ENCODE measurements around the gene ATP5PO. TPM values are rescaled to one million over a fixed set of nuclear protein-coding genes. Genes with fewer than 3 reads are reported as not detected.

The ATP5PO gene
- total RNA-seq, 1 donor from 2014 or later = 169 TPM

DNA sequence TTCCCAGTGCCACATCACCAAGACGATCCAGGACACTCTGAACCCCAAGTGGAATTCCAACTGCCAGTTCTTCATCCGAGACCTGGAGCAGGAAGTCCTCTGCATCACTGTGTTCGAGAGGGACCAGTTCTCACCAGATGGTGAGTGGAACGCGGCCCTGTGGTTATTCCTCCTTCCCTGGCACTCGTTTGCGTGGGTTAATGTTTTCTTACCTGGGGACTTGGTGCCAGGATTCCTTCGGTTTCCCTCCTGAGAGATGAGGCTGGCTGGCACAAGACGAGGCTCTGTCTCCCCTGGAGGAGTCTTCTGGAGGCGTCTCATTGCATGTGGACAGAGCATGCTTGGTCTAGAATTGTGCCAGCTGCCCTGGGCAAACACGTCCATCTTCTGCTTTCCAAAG, 29.3 kb downstream of the ATP5PO start:
- POLR2A ChIA-PET = no interaction called here
- TF ChIP-seq, protein P1, sequence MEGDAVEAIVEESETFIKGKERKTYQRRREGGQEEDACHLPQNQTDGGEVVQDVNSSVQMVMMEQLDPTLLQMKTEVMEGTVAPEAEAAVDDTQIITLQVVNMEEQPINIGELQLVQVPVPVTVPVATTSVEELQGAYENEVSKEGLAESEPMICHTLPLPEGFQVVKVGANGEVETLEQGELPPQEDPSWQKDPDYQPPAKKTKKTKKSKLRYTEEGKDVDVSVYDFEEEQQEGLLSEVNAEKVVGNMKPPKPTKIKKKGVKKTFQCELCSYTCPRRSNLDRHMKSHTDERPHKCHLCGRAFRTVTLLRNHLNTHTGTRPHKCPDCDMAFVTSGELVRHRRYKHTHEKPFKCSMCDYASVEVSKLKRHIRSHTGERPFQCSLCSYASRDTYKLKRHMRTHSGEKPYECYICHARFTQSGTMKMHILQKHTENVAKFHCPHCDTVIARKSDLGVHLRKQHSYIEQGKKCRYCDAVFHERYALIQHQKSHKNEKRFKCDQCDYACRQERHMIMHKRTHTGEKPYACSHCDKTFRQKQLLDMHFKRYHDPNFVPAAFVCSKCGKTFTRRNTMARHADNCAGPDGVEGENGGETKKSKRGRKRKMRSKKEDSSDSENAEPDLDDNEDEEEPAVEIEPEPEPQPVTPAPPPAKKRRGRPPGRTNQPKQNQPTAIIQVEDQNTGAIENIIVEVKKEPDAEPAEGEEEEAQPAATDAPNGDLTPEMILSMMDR (IDR thresholded peaks at IDR 0.05) = no peak
- Mint-ChIP-seq H3K4me1 (no peaks in the 10 kb centered on the region), H3K27ac (no peak overlapping the region), H3K27me3 (peaks cover 3% of the 10 kb centered on the region), H3K9me3 (no peaks in the 10 kb centered on the region), H3K36me3 (ENCODE audit: low read depth) (no peaks in the 10 kb centered on the region), H3K4me3 (no peak overlapping the region)
- CTCF ChIA-PET = no interaction called here
- no peak for ATAC-seq (ENCODE audit: low read depth)
- intact Hi-C loops (cut with micrococcal nuclease) = no loop called here
- no peak for DNase-seq

DNA sequence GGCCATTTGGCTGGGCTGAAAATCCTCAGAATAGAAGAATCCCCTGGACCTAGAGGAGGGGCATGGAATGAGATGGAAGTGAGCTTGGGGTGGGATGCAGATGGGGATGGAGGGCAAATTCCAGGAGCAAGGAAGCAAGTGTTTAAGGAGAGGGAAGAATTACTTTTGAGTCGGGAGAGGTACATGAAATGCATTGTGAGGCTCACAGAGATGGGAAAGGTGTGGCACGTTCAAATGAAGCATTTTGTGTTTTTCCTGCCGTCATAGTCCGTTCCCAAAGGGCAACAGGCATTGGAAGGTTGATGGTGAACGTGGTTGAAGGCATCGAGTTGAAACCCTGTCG, 30.5 kb downstream of the ATP5PO start:
- CTCF ChIA-PET = no interaction called here
- DNase-seq (no peak), ATAC-seq (ENCODE audit: low read depth) (no peak)
- TF ChIP-seq, protein P1 (IDR thresholded peaks at IDR 0.05) = no peak
- Mint-ChIP-seq H3K27me3 (peaks cover 3% of the 10 kb centered on the region), H3K9me3 (no peaks in the 10 kb centered on the region), H3K4me1 (no peaks in the 10 kb centered on the region), H3K4me3 (no peak overlapping the region), H3K36me3 (ENCODE audit: low read depth) (no peaks in the 10 kb centered on the region), H3K27ac (no peak overlapping the region)
- POLR2A ChIA-PET = no interaction called here
- intact Hi-C loops (cut with micrococcal nuclease) = no loop called here

DNA sequence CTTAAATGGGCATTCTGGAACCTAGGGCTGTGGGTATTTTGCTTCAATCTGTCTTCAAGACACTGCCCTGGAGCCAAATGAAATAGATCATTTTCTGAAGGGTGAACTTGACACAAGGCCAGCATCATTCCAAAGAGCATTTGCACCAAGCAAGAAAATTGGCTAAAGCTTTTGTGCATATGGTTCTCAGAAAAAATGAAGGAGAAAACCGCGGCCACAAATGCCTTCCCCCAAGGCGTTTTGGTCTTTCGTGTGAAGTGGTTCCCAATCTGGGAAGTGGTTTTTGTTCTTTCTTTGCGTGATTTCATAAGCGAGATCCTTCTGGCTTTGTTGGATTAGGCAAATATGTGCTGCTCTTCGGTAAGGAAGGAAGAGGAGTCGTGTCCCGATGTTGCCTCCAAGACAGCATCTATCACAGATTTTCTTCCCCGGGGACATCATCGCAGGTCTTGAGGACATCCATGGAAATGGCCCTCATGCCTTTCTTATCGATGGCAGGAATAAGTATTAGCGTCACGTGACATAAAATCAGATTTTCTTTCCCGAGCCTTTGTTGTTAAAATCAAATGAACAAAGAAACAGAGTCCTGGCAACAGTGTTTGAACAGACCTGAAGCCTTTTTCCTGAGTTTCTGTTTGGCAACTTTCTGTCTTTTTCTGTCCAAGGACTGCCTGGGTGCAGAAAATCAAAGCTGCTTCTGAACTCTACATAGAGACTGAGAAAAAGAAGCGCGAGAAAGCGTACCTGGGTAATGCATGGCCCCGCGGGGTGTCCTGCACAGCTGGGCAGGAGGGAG, 31.0 kb downstream of the ATP5PO start:
- peaks cover 3% of the 10 kb centered on the region for H3K27me3 Mint-ChIP-seq
- no peaks in the 10 kb centered on the region for H3K36me3 Mint-ChIP-seq (ENCODE audit: low read depth)
- DNase-seq = no peak
- TF ChIP-seq, protein P1 (IDR thresholded peaks at IDR 0.05) = no peak
- H3K9me3 Mint-ChIP-seq = no peaks in the 10 kb centered on the region
- H3K4me3 Mint-ChIP-seq = no peak overlapping the region
- POLR2A ChIA-PET = no interaction called here
- ATAC-seq (ENCODE audit: low read depth) = no peak
- intact Hi-C loops (cut with micrococcal nuclease) = no loop called here
- no peak overlapping the region for H3K27ac Mint-ChIP-seq
- H3K4me1 Mint-ChIP-seq = no peaks in the 10 kb centered on the region
- CTCF ChIA-PET = no interaction called here

DNA sequence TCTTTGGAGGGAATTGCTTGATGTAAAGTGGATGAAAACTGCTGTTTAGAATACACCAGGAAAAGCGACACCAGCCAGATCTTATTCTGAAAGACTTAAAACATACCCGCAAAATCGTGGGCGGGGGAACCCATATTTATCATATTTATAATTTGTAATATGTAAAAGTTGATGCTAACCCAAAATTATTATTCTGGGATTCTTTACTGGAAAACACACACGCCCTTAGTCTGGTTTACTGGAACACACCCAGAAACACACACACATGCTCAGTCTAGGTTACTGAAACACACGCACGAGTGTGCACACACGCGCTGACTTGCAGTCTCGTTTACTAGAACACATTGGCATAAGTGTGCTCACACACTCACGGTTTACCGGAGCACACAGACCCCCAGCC, 32.5 kb downstream of the ATP5PO start:
- no peak for ATAC-seq (ENCODE audit: low read depth)
- intact Hi-C loops (cut with micrococcal nuclease) = no loop called here
- DNase-seq = no peak
- Mint-ChIP-seq H3K4me3 (no peak overlapping the region), H3K27ac (no peak overlapping the region), H3K36me3 (ENCODE audit: low read depth) (no peaks in the 10 kb centered on the region), H3K27me3 (peaks cover 5% of the 10 kb centered on the region), H3K9me3 (no peaks in the 10 kb centered on the region), H3K4me1 (no peaks in the 10 kb centered on the region)
- ChIA-PET CTCF (no interaction called here), POLR2A (no interaction called here)
- TF ChIP-seq, protein P1 (IDR thresholded peaks at IDR 0.05) = no peak

DNA sequence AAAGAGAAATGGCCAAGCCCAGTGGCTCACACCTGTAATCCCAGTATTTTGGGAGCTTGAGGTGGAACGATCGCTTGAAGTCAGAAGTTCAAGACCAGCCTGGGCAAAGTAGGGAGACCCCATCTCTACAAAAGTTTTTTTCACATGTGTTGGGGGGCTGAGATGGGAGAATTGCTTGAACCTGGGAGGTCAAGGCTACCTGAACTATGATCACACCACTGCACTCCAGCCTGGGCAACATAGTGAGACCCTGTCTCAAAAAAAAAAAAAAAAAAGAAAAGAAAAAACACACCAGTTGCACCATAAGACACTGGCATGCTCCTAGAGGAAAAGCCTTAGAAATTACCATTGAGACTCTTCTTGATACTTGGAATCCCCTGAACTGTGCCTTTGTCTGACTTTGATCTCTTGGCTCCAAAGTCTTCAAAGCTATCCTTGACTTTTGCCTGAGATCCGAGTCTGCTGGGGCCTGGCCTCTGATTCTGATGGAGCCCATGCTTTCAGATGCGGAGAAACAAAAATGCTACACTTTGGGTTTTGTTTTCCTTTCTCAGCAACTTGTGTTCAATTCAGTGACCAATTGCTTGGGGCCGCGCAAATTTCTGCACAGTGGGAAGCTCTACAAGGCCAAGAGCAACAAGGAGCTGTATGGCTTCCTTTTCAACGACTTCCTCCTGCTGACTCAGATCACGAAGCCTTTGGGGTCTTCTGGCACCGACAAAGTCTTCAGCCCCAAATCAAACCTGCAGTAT, 33.7 kb downstream of the ATP5PO start:
- Mint-ChIP-seq H3K4me1 (no peaks in the 10 kb centered on the region), H3K27me3 (peaks cover 7% of the 10 kb centered on the region), H3K4me3 (no peak overlapping the region), H3K9me3 (no peaks in the 10 kb centered on the region), H3K27ac (no peak overlapping the region), H3K36me3 (ENCODE audit: low read depth) (no peaks in the 10 kb centered on the region)
- intact Hi-C loops (cut with micrococcal nuclease) = no loop called here
- CTCF ChIA-PET = no interaction called here
- DNase-seq (no peak), ATAC-seq (ENCODE audit: low read depth) (no peak)
- POLR2A ChIA-PET = no interaction called here
- TF ChIP-seq, protein P1 (IDR thresholded peaks at IDR 0.05) = no peak

Data from activated B cell treated with CpG ODN at 0.5 μM for 24 hours (primary cell).